Central memory CD8-positive, alpha-beta T cell (primary cell): Measurements from ENCODE around the gene SYDE2.
"Not testable (repeated sequence)": the region's sequence is repeated elsewhere in the genome, so short reads cannot be mapped to it uniquely, and the experiment has no call there.

Experiments used
- ATAC-seq: fragments of 150-1000 bp; cut with Tn5 transposase; replicated peaks from 2 replicates; pipeline ENCODE4 v1.10.0; 2022; ENCODE audit warnings: mild to moderate bottlenecking, moderate FRiP score, moderate number of reproducible peaks; ENCODE audit not compliant: poor library complexity, severe bottlenecking; ENCODE audit errors: extremely low read depth
- DNase-seq, 2 donors: peaks; one replicate each; pipeline ENCODE4 v3.0.0; 2021; ENCODE audit warnings: low spot score in 2 of 2
- H3K27ac Mint-ChIP-seq: one replicate; pipeline ENCODE4 v1.8.0; 2022; ENCODE audit warnings: low read depth, mild to moderate bottlenecking, moderate library complexity, mixed read lengths
- H3K27me3 Mint-ChIP-seq: one replicate; pipeline ENCODE4 v1.8.0; 2022; ENCODE audit warnings: mixed read lengths
- H3K36me3 Mint-ChIP-seq: one replicate; pipeline ENCODE4 v1.8.0; 2022; ENCODE audit warnings: mild to moderate bottlenecking, moderate library complexity, mixed read lengths; ENCODE audit not compliant: insufficient read depth
- H3K4me1 Mint-ChIP-seq: one replicate; pipeline ENCODE4 v1.8.0; 2022; ENCODE audit warnings: mixed read lengths
- H3K4me3 Mint-ChIP-seq: one replicate; pipeline ENCODE4 v1.8.0; 2022; ENCODE audit warnings: mild to moderate bottlenecking, moderate library complexity, mixed read lengths
- H3K9me3 Mint-ChIP-seq: one replicate; pipeline ENCODE4 v1.8.0; 2022; ENCODE audit warnings: mixed read lengths

The SYDE2 gene

GRCh38 chr1:85148524-85149250, 52.1 kb downstream of the SYDE2 start:
- no peak overlapping the region for H3K27ac Mint-ChIP-seq
- no peak for ATAC-seq
- no peaks in the 10 kb centered on the region for H3K4me1 Mint-ChIP-seq
- no peaks in the 10 kb centered on the region for H3K9me3 Mint-ChIP-seq
- H3K4me3 Mint-ChIP-seq = no peak overlapping the region
- DNase-seq = no peak
- H3K27me3 Mint-ChIP-seq = no peaks in the 10 kb centered on the region
- H3K36me3 Mint-ChIP-seq = no peaks in the 10 kb centered on the region

- DNase-seq (no peak), ATAC-seq (no peak)
- H3K36me3 Mint-ChIP-seq = no peaks in the 10 kb centered on the region
- H3K9me3 Mint-ChIP-seq = no peaks in the 10 kb centered on the region
- no peak overlapping the region for H3K27ac Mint-ChIP-seq
- H3K4me1 Mint-ChIP-seq = no peaks in the 10 kb centered on the region
- H3K4me3 Mint-ChIP-seq = no peak overlapping the region
- no peaks in the 10 kb centered on the region for H3K27me3 Mint-ChIP-seq
These were observed 53.9 kb downstream of the SYDE2 start for GRCh38 chr1:85146972-85147359.

GRCh38 chr1:85146298-85146971, 54.4 kb downstream of the SYDE2 start:
- not testable (repeated sequence) for ATAC-seq, H3K27ac Mint-ChIP-seq, DNase-seq, H3K9me3 Mint-ChIP-seq, H3K36me3 Mint-ChIP-seq, H3K4me3 Mint-ChIP-seq, H3K4me1 Mint-ChIP-seq, H3K27me3 Mint-ChIP-seq

GRCh38 chr1:85144351-85144750, 56.5 kb downstream of the SYDE2 start:
- ATAC-seq (no peak), DNase-seq (no peak)
- no peak overlapping the region for H3K4me3 Mint-ChIP-seq
- H3K36me3 Mint-ChIP-seq = peaks cover 1% of the 10 kb centered on the region
- H3K9me3 Mint-ChIP-seq = no peaks in the 10 kb centered on the region
- H3K27me3 Mint-ChIP-seq = no peaks in the 10 kb centered on the region
- H3K27ac Mint-ChIP-seq = no peak overlapping the region
- H3K4me1 Mint-ChIP-seq = no peaks in the 10 kb centered on the region

- H3K27ac Mint-ChIP-seq = no peak overlapping the region
- H3K4me1 Mint-ChIP-seq = no peaks in the 10 kb centered on the region
- no peak for ATAC-seq
- H3K9me3 Mint-ChIP-seq = no peaks in the 10 kb centered on the region
- no peak for DNase-seq
- H3K4me3 Mint-ChIP-seq = no peak overlapping the region
- H3K36me3 Mint-ChIP-seq = peaks cover 1% of the 10 kb centered on the region
- no peaks in the 10 kb centered on the region for H3K27me3 Mint-ChIP-seq
These were observed 58.1 kb downstream of the SYDE2 start for GRCh38 chr1:85142753-85143152.

- H3K27me3 Mint-ChIP-seq, H3K4me3 Mint-ChIP-seq, H3K4me1 Mint-ChIP-seq, ATAC-seq, H3K9me3 Mint-ChIP-seq, DNase-seq, H3K36me3 Mint-ChIP-seq, H3K27ac Mint-ChIP-seq: not testable (repeated sequence)
These were observed 62.4 kb downstream of the SYDE2 start for GRCh38 chr1:85138439-85138838.

GRCh38 chr1:85137660-85138059, 63.2 kb downstream of the SYDE2 start:
- Mint-ChIP-seq H3K9me3 (no peaks in the 10 kb centered on the region), H3K27me3 (no peaks in the 10 kb centered on the region)
- ATAC-seq = no peak

GRCh38 chr1:85135392-85135798, 65.4 kb downstream of the SYDE2 start:
- no peak for ATAC-seq
- DNase-seq = no peak
- Mint-ChIP-seq H3K27me3 (no peaks in the 10 kb centered on the region), H3K4me1 (no peaks in the 10 kb centered on the region), H3K9me3 (no peaks in the 10 kb centered on the region), H3K27ac (no peak overlapping the region), H3K4me3 (no peak overlapping the region), H3K36me3 (peaks cover 1% of the 10 kb centered on the region)

More at GRCh38 chr1:85137660-85138059, 63.2 kb downstream of the SYDE2 start:
- no peak overlapping the region for H3K4me3 Mint-ChIP-seq
- H3K4me1 Mint-ChIP-seq = no peaks in the 10 kb centered on the region
- no peak overlapping the region for H3K27ac Mint-ChIP-seq
- no peak for DNase-seq
- peaks cover 1% of the 10 kb centered on the region for H3K36me3 Mint-ChIP-seq

- no peak for DNase-seq
- Mint-ChIP-seq H3K27ac (no peak overlapping the region), H3K27me3 (no peaks in the 10 kb centered on the region), H3K36me3 (no peaks in the 10 kb centered on the region), H3K4me3 (no peak overlapping the region), H3K4me1 (no peaks in the 10 kb centered on the region), H3K9me3 (no peaks in the 10 kb centered on the region)
- ATAC-seq = no peak
These were observed 66.0 kb downstream of the SYDE2 start for GRCh38 chr1:85134583-85135391.

- DNase-seq = no peak
- Mint-ChIP-seq H3K36me3 (no peaks in the 10 kb centered on the region), H3K9me3 (no peaks in the 10 kb centered on the region), H3K27me3 (no peaks in the 10 kb centered on the region), H3K4me3 (no peak overlapping the region), H3K27ac (no peak overlapping the region), H3K4me1 (no peaks in the 10 kb centered on the region)
- no peak for ATAC-seq
These were observed 67.2 kb downstream of the SYDE2 start for GRCh38 chr1:85133565-85134159.

- no peak for ATAC-seq
- H3K27ac Mint-ChIP-seq = no peak overlapping the region
- no peak for DNase-seq
- no peaks in the 10 kb centered on the region for H3K9me3 Mint-ChIP-seq
- no peaks in the 10 kb centered on the region for H3K27me3 Mint-ChIP-seq
- no peaks in the 10 kb centered on the region for H3K36me3 Mint-ChIP-seq
- no peak overlapping the region for H3K4me3 Mint-ChIP-seq
- no peaks in the 10 kb centered on the region for H3K4me1 Mint-ChIP-seq
These were observed 68.6 kb downstream of the SYDE2 start for GRCh38 chr1:85132078-85132720.

- no peaks in the 10 kb centered on the region for H3K9me3 Mint-ChIP-seq
- DNase-seq (no peak), ATAC-seq (no peak)
- no peak overlapping the region for H3K27ac Mint-ChIP-seq
- H3K27me3 Mint-ChIP-seq = no peaks in the 10 kb centered on the region
- H3K4me1 Mint-ChIP-seq = no peaks in the 10 kb centered on the region
- H3K4me3 Mint-ChIP-seq = no peak overlapping the region
- H3K36me3 Mint-ChIP-seq = peaks cover 1% of the 10 kb centered on the region
These were observed 72.5 kb downstream of the SYDE2 start for GRCh38 chr1:85128316-85128715.
